PC-3 (cell line): ENCODE results near the gene SNTB2. TPM values are rescaled to one million over a fixed set of nuclear protein-coding genes. Genes with fewer than 3 reads are reported as not detected.

Source experiments
- ATAC-seq: fragments of 200-7000 bp; cut with Tn5 transposase; 2 replicates; pipeline ENCODE4 v1.9.1; 2020; ENCODE audit warnings: mild to moderate bottlenecking, moderate library complexity
- BruUV-seq: library from RNA; stranded (reverse); fragments of 400-500 nt; replicated peaks from 2 replicates; lab custom pipeline; 2021; lab: Mats Ljungman, UMichigan
- CTCF ChIA-PET: fragments of 300-600 bp; sonication (Branson Sonifier 250); formaldehyde crosslinking; loops from one replicate; lab custom pipeline; 2022; ENCODE audit warnings: antibody characterized with exemption; lab: Charles Lee
- POLR2A ChIA-PET: fragments of 300-600 bp; sonication (Branson Sonifier 250); formaldehyde crosslinking; loops from one replicate; lab custom pipeline; 2022; ENCODE audit warnings: antibody characterized with exemption; ENCODE audit not compliant: unreplicated experiment; lab: Charles Lee
- DNase-seq: peaks from one replicate; pipeline ENCODE4 v3.0.0-alpha.2; 2015
- H2AFZ ChIP-seq: fragments of 300-600 bp; sonication (generic); 2 replicates; pipeline ENCODE4 v1.6.0; 2016; ENCODE audit warnings: antibody characterized with exemption, low read length
- H3F3A ChIP-seq: fragments of 300-600 bp; sonication (generic); one replicate; pipeline ENCODE4 v1.6.0; 2017; ENCODE audit warnings: antibody characterized with exemption, low read length, control low read depth, mild to moderate bottlenecking; ENCODE audit not compliant: unreplicated experiment
- H3K27ac ChIP-seq: fragments of 300-600 bp; sonication (generic); 2 replicates; pipeline ENCODE4 v1.5.1; 2016; ENCODE audit warnings: mild to moderate bottlenecking, low read length
- H3K27me3 ChIP-seq: fragments of 300-600 bp; sonication (generic); 2 replicates; pipeline ENCODE4 v1.6.1; 2016; ENCODE audit warnings: low read length, mixed read lengths
- H3K36me3 ChIP-seq: fragments of 300-600 bp; sonication (generic); 2 replicates; pipeline ENCODE4 v1.6.1; 2016; ENCODE audit warnings: low read depth, mixed run types, low read length, mixed read lengths
- H3K4me1 ChIP-seq: fragments of 300-600 bp; sonication (generic); 2 replicates; pipeline ENCODE4 v1.5.1; 2016; ENCODE audit warnings: low read length; ENCODE audit not compliant: insufficient read depth
- H3K4me2 ChIP-seq: fragments of 300-600 bp; sonication (generic); 2 replicates; pipeline ENCODE4 v1.6.0; 2016; ENCODE audit warnings: low read length
- H3K4me3 ChIP-seq: fragments of 300-600 bp; sonication (generic); 2 replicates; pipeline ENCODE4 v1.5.1; 2016; ENCODE audit warnings: mild to moderate bottlenecking, low read length, mixed read lengths
- H3K79me2 ChIP-seq: fragments of 300-600 bp; sonication (generic); 2 replicates; pipeline ENCODE4 v1.6.1; 2017; ENCODE audit warnings: low read length, mixed read lengths
- H3K9ac ChIP-seq: fragments of 300-600 bp; sonication (generic); 2 replicates; pipeline ENCODE4 v1.6.0; 2016; ENCODE audit warnings: mild to moderate bottlenecking, low read length
- H3K9me2 ChIP-seq: fragments of 300-600 bp; sonication (generic); replicated peaks from 2 replicates; pipeline ENCODE4 v1.6.1; 2016; ENCODE audit warnings: mixed run types, low read length, mixed read lengths
- H3K9me3 ChIP-seq: fragments of 300-600 bp; sonication (generic); 2 replicates; pipeline ENCODE4 v1.6.1; 2016; ENCODE audit warnings: low read length, mixed read lengths
- H4K20me1 ChIP-seq: fragments of 300-600 bp; sonication (generic); 2 replicates; pipeline ENCODE4 v1.6.1; 2016; ENCODE audit warnings: low read length, mixed read lengths
- EZH2 ChIP-seq: fragments of 300-600 bp; sonication (generic); IDR thresholded peaks from one replicate; pipeline ENCODE4 v1.6.1; 2017; ENCODE audit warnings: antibody characterized with exemption, mild to moderate bottlenecking, low read length; ENCODE audit not compliant: unreplicated experiment
- EZH2phosphoT487 ChIP-seq: fragments of 300-600 bp; sonication (generic); IDR thresholded peaks from 2 replicates; pipeline ENCODE4 v1.6.1; 2018; ENCODE audit warnings: mild to moderate bottlenecking, antibody characterized with exemption, low read length, borderline replicate concordance
- intact Hi-C: fragments of 100-400 bp; cut with micrococcal nuclease; formaldehyde crosslinking; loops from 2 replicates; pipeline ENCODE4 v1.9.0; 2023
- total RNA-seq: library from RNA; depleted of rRNA; stranded (reverse); fragments of >200 nt; gene quantifications from 2 replicates; pipeline ENCODE4 v1.2.3, GENCODE V29; 2014
- TF ChIP-seq, protein P1 (sequence below): fragments of 300-600 bp; sonication (generic); conservative IDR thresholded peaks from 2 replicates; pipeline ENCODE4 v1.5.1; 2017; ENCODE audit warnings: antibody characterized with exemption, low read depth, mild to moderate bottlenecking, low read length

SNTB2 gene
- total RNA-seq, 1 experiment from 2014 or later: 40.4 TPM

DNA sequence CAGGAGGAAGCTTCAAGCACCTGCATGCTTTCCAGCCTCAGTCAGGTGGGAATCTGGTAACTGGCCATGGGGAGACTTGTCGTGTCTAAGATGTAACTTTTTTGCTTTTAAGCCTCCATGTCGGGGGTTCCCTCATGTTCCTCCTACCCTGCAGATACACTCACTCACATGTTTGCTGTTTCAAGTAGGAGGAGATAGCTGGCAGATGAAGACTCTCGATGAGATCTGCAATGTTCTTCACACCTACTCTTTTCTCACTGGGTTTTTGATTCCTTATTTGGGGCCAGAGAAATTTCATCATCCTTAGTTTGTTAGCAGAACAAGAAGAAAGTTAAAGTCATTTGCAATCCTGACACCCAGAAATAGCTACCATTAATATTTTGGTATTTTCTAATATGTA is 29.8 kb upstream of the SNTB2 start:
- H3K9ac ChIP-seq: no peak overlapping the region
- H3K36me3 ChIP-seq: peaks cover 47% of the 10 kb centered on the region
- H2AFZ ChIP-seq: no peak overlapping the region
- no peak overlapping the region for H3K27ac ChIP-seq
- DNase-seq: no peak
- no TSS peak for BruUV-seq
- no peak overlapping the region for H3K4me2 ChIP-seq
- H3K9me2 ChIP-seq: no peaks in the 10 kb centered on the region
- ChIA-PET CTCF (no interaction called here), POLR2A (no interaction called here)
- H3F3A ChIP-seq: no peaks in the 10 kb centered on the region
- TF ChIP-seq, protein P1, sequence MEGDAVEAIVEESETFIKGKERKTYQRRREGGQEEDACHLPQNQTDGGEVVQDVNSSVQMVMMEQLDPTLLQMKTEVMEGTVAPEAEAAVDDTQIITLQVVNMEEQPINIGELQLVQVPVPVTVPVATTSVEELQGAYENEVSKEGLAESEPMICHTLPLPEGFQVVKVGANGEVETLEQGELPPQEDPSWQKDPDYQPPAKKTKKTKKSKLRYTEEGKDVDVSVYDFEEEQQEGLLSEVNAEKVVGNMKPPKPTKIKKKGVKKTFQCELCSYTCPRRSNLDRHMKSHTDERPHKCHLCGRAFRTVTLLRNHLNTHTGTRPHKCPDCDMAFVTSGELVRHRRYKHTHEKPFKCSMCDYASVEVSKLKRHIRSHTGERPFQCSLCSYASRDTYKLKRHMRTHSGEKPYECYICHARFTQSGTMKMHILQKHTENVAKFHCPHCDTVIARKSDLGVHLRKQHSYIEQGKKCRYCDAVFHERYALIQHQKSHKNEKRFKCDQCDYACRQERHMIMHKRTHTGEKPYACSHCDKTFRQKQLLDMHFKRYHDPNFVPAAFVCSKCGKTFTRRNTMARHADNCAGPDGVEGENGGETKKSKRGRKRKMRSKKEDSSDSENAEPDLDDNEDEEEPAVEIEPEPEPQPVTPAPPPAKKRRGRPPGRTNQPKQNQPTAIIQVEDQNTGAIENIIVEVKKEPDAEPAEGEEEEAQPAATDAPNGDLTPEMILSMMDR: no peak
- no peaks in the 10 kb centered on the region for H3K27me3 ChIP-seq
- no peak overlapping the region for H3K4me3 ChIP-seq
- no peaks in the 10 kb centered on the region for H3K9me3 ChIP-seq
- H3K4me1 ChIP-seq: no peaks in the 10 kb centered on the region
- H4K20me1 ChIP-seq: no peaks in the 10 kb centered on the region
- intact Hi-C loops: no loop called here
- no peaks in the 10 kb centered on the region for H3K79me2 ChIP-seq
- ATAC-seq: no peak

DNA sequence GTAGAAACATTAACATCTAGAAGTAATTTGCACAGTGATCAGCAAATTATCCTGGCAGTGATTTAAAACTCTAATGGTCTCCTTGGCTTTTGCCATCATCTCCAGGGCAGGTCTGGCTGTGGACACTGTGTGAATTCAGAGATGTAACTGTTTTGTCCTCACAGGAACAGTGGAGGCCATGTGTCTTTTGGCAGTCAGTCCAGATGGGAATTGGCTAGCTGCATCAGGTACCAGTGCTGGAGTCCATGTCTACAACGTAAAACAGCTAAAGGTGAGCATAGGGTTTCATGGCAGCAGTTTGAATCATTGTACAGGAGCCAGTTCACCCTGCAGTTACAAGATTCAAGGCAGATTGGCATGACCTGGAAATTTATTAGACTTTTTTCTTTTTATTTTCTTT is 26.8 kb upstream of the SNTB2 start:
- Histone ChIP-seq H3K4me1 (peaks cover 2% of the 10 kb centered on the region), H3K4me2 (no peak overlapping the region), H3K36me3 (peaks cover 37% of the 10 kb centered on the region), H3K9me2 (no peaks in the 10 kb centered on the region), H4K20me1 (no peaks in the 10 kb centered on the region), H3K4me3 (no peak overlapping the region), H2AFZ (no peak overlapping the region), H3K27ac (no peak overlapping the region), H3F3A (peaks cover 6% of the 10 kb centered on the region), H3K27me3 (no peaks in the 10 kb centered on the region), H3K9me3 (no peaks in the 10 kb centered on the region), H3K79me2 (no peaks in the 10 kb centered on the region), H3K9ac (no peak overlapping the region)
- BruUV-seq: no TSS peak
- TF ChIP-seq EZH2phosphoT487: no peak
- no peak for TF ChIP-seq EZH2
- TF ChIP-seq, protein P1: no peak
- no peak for ATAC-seq
- CTCF ChIA-PET: no interaction called here
- intact Hi-C loops: no loop called here
- DNase-seq: no peak
- POLR2A ChIA-PET: no interaction called here

DNA sequence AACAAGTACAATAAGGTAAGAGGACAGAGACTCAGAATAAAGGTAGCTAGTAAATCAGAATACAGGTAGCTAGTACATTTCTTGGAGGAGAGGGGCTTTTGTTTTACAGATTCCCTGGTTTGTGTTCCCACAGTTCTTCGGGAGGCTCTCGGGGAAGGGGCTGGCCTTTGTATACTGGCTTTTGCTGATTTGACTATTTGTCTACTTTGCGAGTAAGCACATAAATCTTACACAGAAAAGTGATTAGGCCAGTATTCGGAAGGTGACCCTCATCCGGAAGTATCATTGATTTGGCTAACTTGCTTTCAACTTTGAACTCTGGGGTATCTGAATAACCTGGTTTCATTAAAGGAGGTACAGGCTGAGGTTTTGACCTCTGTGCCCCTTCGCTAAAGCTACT is 21.4 kb upstream of the SNTB2 start:
- no TSS peak for BruUV-seq
- no peaks in the 10 kb centered on the region for H4K20me1 ChIP-seq
- peak overlapping the region; percentile 48 for H3K9ac ChIP-seq
- no peak overlapping the region for H2AFZ ChIP-seq
- no peaks in the 10 kb centered on the region for H3K9me3 ChIP-seq
- peaks cover 43% of the 10 kb centered on the region for H3K36me3 ChIP-seq
- H3K4me3 ChIP-seq: no peak overlapping the region
- ATAC-seq: no peak
- ChIA-PET POLR2A (no interaction called here), CTCF (no interaction called here)
- no peak for DNase-seq
- H3K9me2 ChIP-seq: no peaks in the 10 kb centered on the region
- H3K79me2 ChIP-seq: no peaks in the 10 kb centered on the region
- H3K27ac ChIP-seq: peak overlapping the region; percentile 99
- intact Hi-C loops: loop anchor here (5.0 kb wide), 1 partner anchor 52 kb away; no protein-coding TSS in a partner anchor
- no peak for TF ChIP-seq EZH2phosphoT487
- TF ChIP-seq, protein P1: no peak
- TF ChIP-seq EZH2: no peak
- peaks cover 29% of the 10 kb centered on the region for H3K4me1 ChIP-seq
- H3F3A ChIP-seq: peaks cover 24% of the 10 kb centered on the region
- H3K4me2 ChIP-seq: peak overlapping the region; percentile 75
- H3K27me3 ChIP-seq: no peaks in the 10 kb centered on the region
